ENCODE data around the gene SERPINB5.

Gene SERPINB5

GRCh38 chr18:63528863-63529492, 52.2 kb downstream of the SERPINB5 start:
- DNase-seq, result no peak

GRCh38 chr18:63532471-63532870, 55.7 kb downstream of the SERPINB5 start:
- DNase-seq, result no peak

- no peak for DNase-seq
Observed at GRCh38 chr18:63534615-63535014, 57.9 kb downstream of the SERPINB5 start.

GRCh38 chr18:63539904-63540510, 63.2 kb downstream of the SERPINB5 start:
- no peak for DNase-seq

- no peak for DNase-seq
Observed at GRCh38 chr18:63542069-63542468, 65.3 kb downstream of the SERPINB5 start, which contains the start of gene SERPINB12. Gene SERPINB12, plus strand, starts transcription at chr18:63542369. Its CDS starts 13,791 bp downstream, at chr18:63556160.

GRCh38 chr18:63544017-63544416, 67.3 kb downstream of the SERPINB5 start:
- DNase-seq, result no peak

GRCh38 chr18:63545000-63545399, 68.2 kb downstream of the SERPINB5 start:
- DNase-seq, result no peak

GRCh38 chr18:63550068-63550467, 73.3 kb downstream of the SERPINB5 start:
- no peak for DNase-seq

GRCh38 chr18:63551769-63552168, 75.0 kb downstream of the SERPINB5 start:
- DNase-seq, result no peak

- DNase-seq, result no peak
Observed at GRCh38 chr18:63552581-63552980, 75.8 kb downstream of the SERPINB5 start.

- no peak for DNase-seq
Observed at GRCh38 chr18:63553081-63553480, 76.3 kb downstream of the SERPINB5 start.

Data from CD4-positive, alpha-beta T cell treated with Interferon gamma for 1 hour (primary cell).